Measurements from ENCODE around the gene GNB1L.
"Not testable (repeated sequence)": the region's sequence is repeated elsewhere in the genome, so short reads cannot be mapped to it uniquely, and the experiment has no call there.

Gene GNB1L

DNA sequence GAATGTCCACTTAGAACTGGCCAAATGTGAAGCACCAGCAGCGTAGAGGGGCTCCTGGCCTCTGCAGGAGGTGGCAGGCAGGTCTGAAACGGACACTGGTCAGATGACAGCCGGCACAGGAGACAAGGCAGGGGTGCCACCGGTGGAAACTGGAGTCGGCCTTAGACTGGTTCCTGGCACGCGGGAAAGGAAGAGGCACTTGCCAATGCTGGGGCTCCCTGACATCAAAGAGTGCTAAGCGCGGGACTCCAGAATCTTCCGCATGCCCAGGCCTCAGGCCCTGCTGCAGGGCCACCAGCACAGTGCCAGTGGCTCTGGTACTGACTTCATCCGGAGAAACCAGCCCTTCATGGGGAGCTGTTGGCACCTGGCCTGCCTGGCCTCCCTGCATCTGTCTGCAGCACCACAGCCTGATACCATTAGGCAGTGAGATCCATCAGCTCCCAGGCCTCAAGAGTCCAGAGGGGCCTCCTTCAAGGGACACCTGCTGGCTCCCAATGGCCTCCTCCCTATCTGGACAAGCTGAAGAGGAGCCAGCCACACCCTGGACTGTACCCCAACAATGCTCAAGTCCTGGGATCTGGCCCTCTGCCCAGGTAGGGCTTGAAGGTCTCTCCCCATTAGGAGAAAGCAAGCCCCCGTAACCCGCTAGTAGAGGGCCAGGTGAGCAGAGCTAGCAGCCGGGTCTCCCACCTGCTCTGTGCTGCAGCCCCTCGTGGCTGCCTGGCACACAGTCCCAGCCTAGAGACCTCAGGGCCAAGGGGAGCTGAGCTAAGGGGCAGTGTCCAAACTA is 29.7 kb upstream of the GNB1L start:
- H3K4me3 ChIP-seq (ENCODE audit: control insufficient read depth, low read depth, low read length) = no peak overlapping the region
- TF ChIP-seq, protein P1, sequence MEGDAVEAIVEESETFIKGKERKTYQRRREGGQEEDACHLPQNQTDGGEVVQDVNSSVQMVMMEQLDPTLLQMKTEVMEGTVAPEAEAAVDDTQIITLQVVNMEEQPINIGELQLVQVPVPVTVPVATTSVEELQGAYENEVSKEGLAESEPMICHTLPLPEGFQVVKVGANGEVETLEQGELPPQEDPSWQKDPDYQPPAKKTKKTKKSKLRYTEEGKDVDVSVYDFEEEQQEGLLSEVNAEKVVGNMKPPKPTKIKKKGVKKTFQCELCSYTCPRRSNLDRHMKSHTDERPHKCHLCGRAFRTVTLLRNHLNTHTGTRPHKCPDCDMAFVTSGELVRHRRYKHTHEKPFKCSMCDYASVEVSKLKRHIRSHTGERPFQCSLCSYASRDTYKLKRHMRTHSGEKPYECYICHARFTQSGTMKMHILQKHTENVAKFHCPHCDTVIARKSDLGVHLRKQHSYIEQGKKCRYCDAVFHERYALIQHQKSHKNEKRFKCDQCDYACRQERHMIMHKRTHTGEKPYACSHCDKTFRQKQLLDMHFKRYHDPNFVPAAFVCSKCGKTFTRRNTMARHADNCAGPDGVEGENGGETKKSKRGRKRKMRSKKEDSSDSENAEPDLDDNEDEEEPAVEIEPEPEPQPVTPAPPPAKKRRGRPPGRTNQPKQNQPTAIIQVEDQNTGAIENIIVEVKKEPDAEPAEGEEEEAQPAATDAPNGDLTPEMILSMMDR (IDR thresholded peaks at IDR 0.05; ENCODE audit: control insufficient read depth, insufficient read depth, low read depth, low read length, missing control alignments) = no peak
- DNase-seq (ENCODE audit: low read depth) = no peak

DNA sequence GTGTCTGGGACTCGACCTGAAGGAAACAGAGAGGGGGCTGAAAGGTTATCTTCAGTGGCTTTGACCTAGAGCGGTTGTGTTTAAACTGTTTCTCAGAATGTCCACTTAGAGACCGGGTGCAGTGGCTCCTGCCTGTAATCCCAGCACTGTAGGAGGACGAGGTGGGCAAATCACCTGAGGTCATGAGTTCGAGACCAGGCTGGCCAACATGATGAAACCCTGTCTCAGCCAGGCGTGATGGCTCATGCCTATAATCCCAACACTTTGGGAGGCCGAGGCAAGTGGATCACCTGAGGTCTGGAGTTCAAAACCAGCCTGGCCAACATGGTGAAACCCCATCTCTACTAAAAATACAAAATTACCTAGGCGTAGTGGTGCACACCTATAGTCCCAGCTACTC is 28.8 kb upstream of the GNB1L start:
- H3K4me3 ChIP-seq (ENCODE audit: control insufficient read depth, low read depth, low read length); DNase-seq (ENCODE audit: low read depth): not testable (repeated sequence)

DNA sequence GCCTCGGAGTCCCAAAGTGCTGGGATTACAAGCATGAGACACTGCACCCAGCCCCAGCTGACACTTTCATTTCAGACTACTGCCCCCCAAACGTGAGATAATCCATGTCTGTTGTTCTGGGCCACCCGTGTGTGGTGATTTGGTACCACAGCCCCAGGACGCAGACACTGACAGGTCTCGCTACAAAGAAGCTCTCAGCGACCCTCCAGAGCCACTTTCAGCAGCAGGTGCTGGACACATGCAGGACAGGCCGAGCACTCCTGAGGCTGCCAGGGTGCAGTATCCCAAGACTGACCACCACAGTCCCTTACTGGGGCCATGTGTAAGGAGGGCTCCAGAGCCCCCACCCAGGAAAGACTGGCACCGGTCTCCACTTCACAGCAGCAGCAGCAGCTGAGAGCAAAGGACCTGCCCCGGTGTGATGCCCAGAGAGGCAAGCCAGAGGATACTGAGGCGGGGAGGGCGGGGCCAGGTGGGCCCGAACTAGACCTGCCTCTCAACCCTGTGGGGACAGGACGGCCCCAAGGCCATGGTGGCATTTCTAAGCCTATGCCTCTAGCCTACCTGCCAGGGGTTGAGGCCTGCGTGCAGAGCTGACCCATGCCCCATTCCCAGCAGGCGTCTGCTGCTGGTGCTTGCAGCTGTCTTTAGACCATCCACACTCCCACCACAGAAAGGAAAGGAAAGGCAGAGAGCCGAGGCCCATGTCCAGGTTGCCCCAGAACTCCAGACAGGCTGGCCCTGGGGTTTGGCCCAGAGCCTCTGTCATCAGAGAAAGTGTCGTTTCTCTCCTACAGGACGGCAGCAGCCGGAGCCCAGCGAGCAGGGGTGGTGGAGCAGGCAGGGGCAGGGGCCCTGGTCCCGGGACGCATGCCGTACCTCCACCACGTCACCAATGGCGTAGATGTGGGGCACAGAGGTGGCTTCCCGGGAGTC is 28.0 kb upstream of the GNB1L start:
- no peak overlapping the region for H3K4me3 ChIP-seq (ENCODE audit: control insufficient read depth, low read depth, low read length)
- TF ChIP-seq, protein P1 (IDR thresholded peaks at IDR 0.05; ENCODE audit: control insufficient read depth, insufficient read depth, low read depth, low read length, missing control alignments) = no peak
- no peak for DNase-seq (ENCODE audit: low read depth)

DNA sequence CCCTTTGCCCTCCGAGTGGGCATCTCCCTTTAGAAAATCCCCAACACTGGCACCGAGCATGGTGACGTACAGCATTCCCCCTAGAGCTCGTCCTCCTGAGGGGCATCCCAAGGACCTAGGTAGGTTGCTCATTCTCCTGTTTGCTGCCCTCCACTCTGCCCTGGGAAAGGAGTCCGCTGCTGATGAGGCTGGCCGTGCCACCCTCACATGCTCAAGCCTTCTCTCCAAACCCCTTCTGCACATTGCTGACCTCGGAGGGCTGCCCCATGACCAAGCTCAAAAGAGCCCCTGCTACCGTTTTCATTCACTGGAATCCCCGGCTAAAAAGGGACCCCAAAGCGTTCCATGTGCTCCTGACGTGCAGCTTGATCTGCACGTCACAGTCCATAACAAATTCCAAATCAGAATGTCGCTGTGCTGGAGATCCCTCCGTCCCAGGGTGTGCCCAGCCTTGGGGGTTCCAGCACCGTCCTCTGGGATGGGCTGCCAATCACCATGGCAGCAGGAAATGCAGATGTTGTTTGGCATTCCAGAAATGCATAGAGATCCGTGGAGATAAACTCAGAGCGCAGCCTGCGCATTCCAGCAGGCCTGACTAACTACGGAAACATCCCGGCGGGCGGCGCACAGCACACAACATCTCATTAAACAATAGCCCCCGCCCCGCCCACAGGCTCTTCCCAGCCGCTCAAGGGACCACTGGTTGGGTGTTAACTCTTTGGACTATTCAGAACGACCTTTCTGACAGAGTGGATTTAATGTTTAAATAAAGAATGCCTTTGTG is 26.3 kb upstream of the GNB1L start:
- no peak overlapping the region; the same call in 1 of the 2 replicates for H3K4me3 ChIP-seq (ENCODE audit: control insufficient read depth, low read depth, low read length)
- TF ChIP-seq, protein P1 (IDR thresholded peaks at IDR 0.05; ENCODE audit: control insufficient read depth, insufficient read depth, low read depth, low read length, missing control alignments) = no peak

DNA sequence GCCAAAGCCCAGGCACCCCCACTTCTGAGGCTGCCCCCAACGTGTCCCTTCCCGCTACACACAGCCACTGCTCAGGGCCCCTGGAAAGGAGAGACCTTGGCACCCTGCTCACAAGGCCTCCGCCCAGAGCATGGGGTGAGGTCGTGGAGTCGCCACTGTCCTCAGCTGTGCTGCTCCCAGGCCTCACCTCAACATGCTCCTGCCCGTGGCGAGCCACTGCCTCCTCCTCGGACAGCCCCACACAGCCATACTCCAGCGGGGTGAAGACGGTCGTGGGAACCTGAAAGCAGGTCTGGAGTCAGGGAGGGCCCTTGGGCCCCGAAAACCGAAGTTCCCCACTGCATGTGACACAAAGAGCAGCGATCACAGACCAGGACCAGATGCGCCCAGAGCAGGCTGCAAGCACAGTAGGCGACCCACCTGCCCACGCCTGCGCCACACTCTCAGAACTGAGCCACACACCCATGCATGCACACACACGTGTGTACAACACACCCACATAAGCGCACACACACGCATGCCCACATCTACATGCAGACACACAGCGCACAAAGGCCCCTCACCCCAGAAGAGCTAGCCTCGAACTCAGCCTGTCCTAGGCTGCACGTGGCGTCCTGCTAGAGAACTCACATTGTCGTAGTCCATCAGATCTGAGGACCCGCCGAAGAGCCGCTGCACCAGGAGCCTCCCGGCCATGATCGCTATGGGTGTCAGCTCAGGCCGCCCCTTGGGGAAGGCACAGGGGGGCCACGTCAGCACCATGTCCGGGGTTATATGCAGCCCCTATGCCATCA is 25.5 kb upstream of the GNB1L start:
- no peak overlapping the region; the same call in 1 of the 2 replicates for H3K4me3 ChIP-seq (ENCODE audit: control insufficient read depth, low read depth, low read length)
- no peak for DNase-seq (ENCODE audit: low read depth)

More for the DNA sequence above, 26.3 kb upstream of the GNB1L start:
- peak; percentile 70 for DNase-seq (ENCODE audit: low read depth)

DNA sequence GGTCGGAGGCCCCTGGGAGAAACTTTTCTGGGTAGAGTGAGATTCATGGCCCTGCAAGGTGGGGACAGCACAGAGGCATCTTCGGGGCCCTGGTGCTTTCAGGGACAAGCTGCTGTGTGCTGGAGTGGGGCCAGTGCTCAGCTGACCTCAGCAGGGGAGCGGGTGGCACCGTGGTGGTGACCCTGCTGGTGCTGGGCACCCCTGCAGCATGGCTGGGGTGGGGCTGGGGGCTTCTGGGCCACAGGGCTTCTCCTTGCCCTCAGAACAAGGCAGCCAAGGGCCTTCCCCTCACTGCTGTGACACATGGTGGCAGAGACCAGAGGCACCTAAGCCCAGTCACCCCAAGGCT is 24.9 kb upstream of the GNB1L start:
- TF ChIP-seq, protein P1 (IDR thresholded peaks at IDR 0.05; ENCODE audit: control insufficient read depth, insufficient read depth, low read depth, low read length, missing control alignments) = no peak
- H3K4me3 ChIP-seq (ENCODE audit: control insufficient read depth, low read depth, low read length) = no peak overlapping the region

More for the DNA sequence above, 25.5 kb upstream of the GNB1L start:
- TF ChIP-seq, protein P1 (IDR thresholded peaks at IDR 0.05; ENCODE audit: control insufficient read depth, insufficient read depth, low read depth, low read length, missing control alignments) = no peak

More for the DNA sequence above, 24.9 kb upstream of the GNB1L start:
- DNase-seq (ENCODE audit: low read depth) = no peak
